ENCODE results near the gene FBXL16. TPM values are rescaled to one million over a fixed set of nuclear protein-coding genes. Genes with fewer than 3 reads are reported as not detected.

Gene FBXL16
- total and polyA plus RNA-seq, 9 of the 15 experiments (the other 6 are each of a cell fraction or from before 2014, with no cell fraction given): 0.21 to 8.2 (median 1.7) TPM

GRCh38 chr16:667780-668518, 37.7 kb downstream of the FBXL16 start, which contains the start of gene RHOT2 (continued):
- no peak for TF ChIP-seq MXI1 (IDR thresholded peaks at IDR 0.05; ENCODE audit: low read depth, low read length)
- TF ChIP-seq TEAD1 (CRISPR knock-in tag; IDR thresholded peaks at IDR 0.05): no peak
- TF ChIP-seq SMARCB1 (IDR thresholded peaks at IDR 0.05; ENCODE audit: insufficient read length, low read depth): no peak
- no peak for TF ChIP-seq RUNX1 (IDR thresholded peaks at IDR 0.05; ENCODE audit: low read depth)
- TF ChIP-seq OTX1 (CRISPR knock-in tag; IDR thresholded peaks at IDR 0.05): no peak
- TF ChIP-seq RFX5 (IDR thresholded peaks at IDR 0.05; ENCODE audit: low read depth, low read length): no peak
- TF ChIP-seq, protein P1, sequence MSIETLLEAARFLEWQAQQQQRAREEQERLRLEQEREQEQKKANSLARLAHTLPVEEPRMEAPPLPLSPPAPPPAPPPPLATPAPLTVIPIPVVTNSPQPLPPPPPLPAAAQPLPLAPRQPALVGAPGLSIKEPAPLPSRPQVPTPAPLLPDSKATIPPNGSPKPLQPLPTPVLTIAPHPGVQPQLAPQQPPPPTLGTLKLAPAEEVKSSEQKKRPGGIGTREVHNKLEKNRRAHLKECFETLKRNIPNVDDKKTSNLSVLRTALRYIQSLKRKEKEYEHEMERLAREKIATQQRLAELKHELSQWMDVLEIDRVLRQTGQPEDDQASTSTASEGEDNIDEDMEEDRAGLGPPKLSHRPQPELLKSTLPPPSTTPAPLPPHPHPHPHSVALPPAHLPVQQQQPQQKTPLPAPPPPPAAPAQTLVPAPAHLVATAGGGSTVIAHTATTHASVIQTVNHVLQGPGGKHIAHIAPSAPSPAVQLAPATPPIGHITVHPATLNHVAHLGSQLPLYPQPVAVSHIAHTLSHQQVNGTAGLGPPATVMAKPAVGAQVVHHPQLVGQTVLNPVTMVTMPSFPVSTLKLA (conservative IDR thresholded peaks at IDR 0.05): peak; percentile 28 to 62; a peak in 2 of 4 replicates
- TF ChIP-seq ZFP1 (CRISPR knock-in tag; IDR thresholded peaks at IDR 0.05): no peak
- TF ChIP-seq ZNF23 (CRISPR knock-in tag; IDR thresholded peaks at IDR 0.05): no peak
- TF ChIP-seq ZSCAN32 (CRISPR knock-in tag; IDR thresholded peaks at IDR 0.05): no peak
- no peak for TF ChIP-seq CEBPZ (IDR thresholded peaks at IDR 0.05; ENCODE audit: borderline replicate concordance, low read depth, low read length)
- TF ChIP-seq NFYB (IDR thresholded peaks at IDR 0.05; ENCODE audit: extremely low read depth, insufficient read length): no peak
- TF ChIP-seq PHTF2 (CRISPR knock-in tag; IDR thresholded peaks at IDR 0.05): no peak
- TF ChIP-seq HDGF (IDR thresholded peaks at IDR 0.05): no peak
- TF ChIP-seq ZNF224 (CRISPR knock-in tag; IDR thresholded peaks at IDR 0.05): no peak
- no peak for TF ChIP-seq MYBL2 (IDR thresholded peaks at IDR 0.05; ENCODE audit: low read depth)
- no peak for TF ChIP-seq MYBL2 (CRISPR knock-in tag; IDR thresholded peaks at IDR 0.05; ENCODE audit: borderline replicate concordance)
- no peak for TF ChIP-seq ZNF274 (IDR thresholded peaks at IDR 0.05; ENCODE audit: borderline replicate concordance, low read depth, low read length)
- TF ChIP-seq HNRNPL (IDR thresholded peaks at IDR 0.05; ENCODE audit: low read depth, low read length): peak; percentile 77
- peak in 1 of 2 experiments; percentile 97; a peak in 2 of 4 replicates for TF ChIP-seq KDM4B (IDR thresholded peaks at IDR 0.05; ENCODE audit: borderline replicate concordance in 2 of 2, low read depth in 1 of 2)
- TF ChIP-seq PHF20 (IDR thresholded peaks at IDR 0.05; ENCODE audit: partially characterized antibody): no peak
- TF ChIP-seq SOX6 (IDR thresholded peaks at IDR 0.05): peak; percentile 79
- peak; percentile 85 for TF ChIP-seq ELF2 (CRISPR knock-in tag; IDR thresholded peaks at IDR 0.05)
- TF ChIP-seq ZNF780A (CRISPR knock-in tag; IDR thresholded peaks at IDR 0.05): no peak
- peak; percentile 37; the same call in 1 of the 2 replicates for TF ChIP-seq NFIC (IDR thresholded peaks at IDR 0.05)
- TF ChIP-seq E2F3 (CRISPR knock-in tag; IDR thresholded peaks at IDR 0.05): 0 out of 2 replicates have a peak, but pooled peaks have one; percentile 40
- TF ChIP-seq ARID2 (IDR thresholded peaks at IDR 0.05): no peak

All from K562 (cell line).